ENCODE results near the gene DDX10.

DNA sequence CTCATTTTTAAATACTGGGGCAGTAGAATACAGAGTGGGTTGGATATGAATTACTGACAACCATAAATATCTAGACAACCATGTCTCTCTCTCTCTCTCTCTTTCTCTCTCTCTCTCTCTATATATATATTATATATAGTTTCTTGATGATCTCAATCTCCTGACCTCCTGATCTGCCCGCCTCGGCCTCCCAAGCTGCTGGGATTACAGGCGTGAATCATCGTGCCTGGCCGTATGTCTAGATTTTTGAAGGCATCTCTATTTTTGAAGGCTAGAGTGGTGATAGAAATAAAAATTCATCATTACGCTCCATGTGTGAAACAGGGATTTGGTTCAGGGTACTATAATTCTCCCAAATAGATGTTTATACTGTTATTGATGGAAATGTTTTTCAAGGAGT lies 84.1 kb downstream of the DDX10 start:
- TF ChIP-seq POLR2A (IDR thresholded peaks at IDR 0.05): no peak
- TF ChIP-seq, protein P1, sequence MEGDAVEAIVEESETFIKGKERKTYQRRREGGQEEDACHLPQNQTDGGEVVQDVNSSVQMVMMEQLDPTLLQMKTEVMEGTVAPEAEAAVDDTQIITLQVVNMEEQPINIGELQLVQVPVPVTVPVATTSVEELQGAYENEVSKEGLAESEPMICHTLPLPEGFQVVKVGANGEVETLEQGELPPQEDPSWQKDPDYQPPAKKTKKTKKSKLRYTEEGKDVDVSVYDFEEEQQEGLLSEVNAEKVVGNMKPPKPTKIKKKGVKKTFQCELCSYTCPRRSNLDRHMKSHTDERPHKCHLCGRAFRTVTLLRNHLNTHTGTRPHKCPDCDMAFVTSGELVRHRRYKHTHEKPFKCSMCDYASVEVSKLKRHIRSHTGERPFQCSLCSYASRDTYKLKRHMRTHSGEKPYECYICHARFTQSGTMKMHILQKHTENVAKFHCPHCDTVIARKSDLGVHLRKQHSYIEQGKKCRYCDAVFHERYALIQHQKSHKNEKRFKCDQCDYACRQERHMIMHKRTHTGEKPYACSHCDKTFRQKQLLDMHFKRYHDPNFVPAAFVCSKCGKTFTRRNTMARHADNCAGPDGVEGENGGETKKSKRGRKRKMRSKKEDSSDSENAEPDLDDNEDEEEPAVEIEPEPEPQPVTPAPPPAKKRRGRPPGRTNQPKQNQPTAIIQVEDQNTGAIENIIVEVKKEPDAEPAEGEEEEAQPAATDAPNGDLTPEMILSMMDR (IDR thresholded peaks at IDR 0.05): no peak

Measured in ovary (tissue), 3 donors.